Transverse colon (tissue), 4 donors: Measurements from ENCODE around the gene MTERF1. TPM values are rescaled to one million over a fixed set of nuclear protein-coding genes. Genes with fewer than 3 reads are reported as not detected.
"Not testable (repeated sequence)": the region's sequence is repeated elsewhere in the genome, so short reads cannot be mapped to it uniquely, and the experiment has no call there.

ENCODE experiments used
- DNase-seq: peaks from one replicate; pipeline ENCODE4 v3.0.0-alpha.2; 2019
- H3K27ac ChIP-seq, 4 donors: fragments of 200-600 bp; sonication (generic); 2 replicates each; pipeline ENCODE4 v1.5.1; 2016 to 2018; ENCODE audit warnings: inconsistent platforms in 4 of 4
- H3K27me3 ChIP-seq: fragments of 200-600 bp; sonication (generic); 2 replicates; pipeline ENCODE4 v1.5.1; 2017; ENCODE audit warnings: inconsistent platforms
- H3K36me3 ChIP-seq, 4 donors: fragments of 200-600 bp; sonication (generic); 2 replicates each; pipeline ENCODE4 v1.5.1; 2017 to 2019; ENCODE audit warnings: inconsistent platforms in 4 of 4
- H3K4me1 ChIP-seq, 4 donors: fragments of 200-600 bp; sonication (generic); 2 replicates each; pipeline ENCODE4 v1.5.1; 2017 to 2020; ENCODE audit warnings: inconsistent platforms in 4 of 4
- H3K4me3 ChIP-seq, 4 donors: fragments of 200-600 bp; sonication (generic); 1 replicate in 1 of 4; 2 replicates in 3 of 4; pipeline versions ENCODE4 v1.5.1 to v1.6.1; 2017 to 2019; ENCODE audit warnings: inconsistent platforms in 4 of 4
- H3K9me3 ChIP-seq, 2 donors: fragments of 200-600 bp; sonication (generic); 2 replicates each; pipeline ENCODE4 v1.5.1; 2017 to 2019; ENCODE audit warnings: inconsistent platforms in 2 of 2
- CTCF ChIP-seq, 5 experiments: fragments of 200-600 bp in 3 of 5; fragments of 450-650 bp in 2 of 5; sonication (generic) in 3 of 5; IDR thresholded peaks; 1 replicate in 2 of 5; 2 replicates in 3 of 5; pipeline ENCODE4 v1.5.1; 2016 to 2017; ENCODE audit warnings: antibody characterized with exemption in 5 of 5, inconsistent platforms in 3 of 5, mild to moderate bottlenecking in 2 of 5, moderate library complexity in 1 of 5
- EP300 ChIP-seq: sonication (generic); formaldehyde crosslinking; IDR thresholded peaks from one replicate; pipeline ENCODE4 v1.6.1; 2017; ENCODE audit warnings: antibody characterized with exemption, low read depth
- POLR2A ChIP-seq: fragments of 450-650 bp; IDR thresholded peaks from one replicate; pipeline ENCODE4 v1.6.1; 2016; ENCODE audit warnings: antibody characterized with exemption, mild to moderate bottlenecking, moderate library complexity
- POLR2AphosphoS5 ChIP-seq, 3 donors: sonication (generic); formaldehyde crosslinking; IDR thresholded peaks; one replicate each; pipeline ENCODE4 v1.6.1; 2016; ENCODE audit warnings: antibody characterized with exemption in 3 of 3
- WGBS, 2 donors: methylation state at CpG; one replicate each; pipeline ENCODE4 v1.1.5; 2018; ENCODE audit warnings: low coverage in 1 of 2; 5-methylcytosine and 5-hydroxymethylcytosine counted together
- in situ Hi-C, 4 donors: fragments of 200-750 bp; cut with MboI; loops; one replicate each; pipeline versions ENCODE4 v1.15.0 to v1.15.1; 2017; ENCODE audit warnings: low sequenced_read_pairs in 3 of 4, low pct_ligation_motif_present in 1 of 4, low pct_unique_long_range_greater_than_20kb in 1 of 4
- intact Hi-C: fragments of 100-400 bp; cut with DNase I; formaldehyde crosslinking; loops from one replicate; pipeline ENCODE4 v1.15.1; 2023; ENCODE audit warnings: low total_unique reads
- total RNA-seq, 4 donors: library from RNA; depleted of rRNA; stranded (reverse); fragments of >200 nt; gene quantifications; one replicate each; pipeline ENCODE4 v1.1.0, GENCODE V29; 2016

The MTERF1 gene
- total RNA-seq, 4 donors from 2014 or later: 0.80 to 24.3 (median 11.3) TPM

- intact Hi-C loops: no loop called here
- in situ Hi-C loops: no loop called here
- TF ChIP-seq CTCF (IDR thresholded peaks at IDR 0.05) (no peak), EP300 (no peak), POLR2A (no peak), POLR2AphosphoS5 (IDR thresholded peaks at IDR 0.05) (no peak)
Measured at GRCh38 chr7:91892821-91893340, 12.4 kb upstream of the MTERF1 start.

GRCh38 chr7:91892099-91892705, 11.7 kb upstream of the MTERF1 start:
- Histone ChIP-seq H3K4me3 (no peak overlapping the region), H3K27ac (no peak overlapping the region), H3K36me3 (no peaks in the 10 kb centered on the region), H3K27me3 (no peaks in the 10 kb centered on the region), H3K9me3 (no peaks in the 10 kb centered on the region), H3K4me1 (no peaks in the 10 kb centered on the region)
- intact Hi-C loops: no loop called here
- 59 to 73% methylated on average over 2 to 3 of the region's 3 CpGs for WGBS, 2 donors
- no peak for TF ChIP-seq CTCF (IDR thresholded peaks at IDR 0.05)
- TF ChIP-seq POLR2A: no peak
- TF ChIP-seq POLR2AphosphoS5 (IDR thresholded peaks at IDR 0.05): no peak
- TF ChIP-seq EP300: no peak
- in situ Hi-C loops: no loop called here
- no peak for DNase-seq

More at GRCh38 chr7:91892821-91893340, 12.4 kb upstream of the MTERF1 start:
- Histone ChIP-seq H3K4me3 (no peak overlapping the region), H3K36me3 (no peaks in the 10 kb centered on the region), H3K4me1 (no peaks in the 10 kb centered on the region), H3K27me3 (no peaks in the 10 kb centered on the region), H3K9me3 (no peaks in the 10 kb centered on the region), H3K27ac (no peak overlapping the region)
- DNase-seq: no peak
- WGBS, 2 donors: 45 to 72% methylated on average over 1 to 2 of the region's 2 CpGs

- H3K27ac ChIP-seq, H3K4me1 ChIP-seq, H3K27me3 ChIP-seq, intact Hi-C loops, in situ Hi-C loops, H3K9me3 ChIP-seq, H3K36me3 ChIP-seq, H3K4me3 ChIP-seq, DNase-seq: not testable (repeated sequence)
- 96 to 100% methylated on average over 1 to 29 of the region's 60 CpGs for WGBS, 2 donors
Measured at GRCh38 chr7:91888271-91889175, 8.0 kb upstream of the MTERF1 start.

- in situ Hi-C loops, H3K27ac ChIP-seq, H3K4me1 ChIP-seq, intact Hi-C loops, H3K4me3 ChIP-seq, H3K9me3 ChIP-seq, DNase-seq, H3K36me3 ChIP-seq, H3K27me3 ChIP-seq: not testable (repeated sequence)
- WGBS, 2 donors: 90% methylated on average over 22 of the region's 54 CpGs; no CpG with 5 or more reads in 1 of the 2 donors
Measured at GRCh38 chr7:91887336-91888213, 7.1 kb upstream of the MTERF1 start.
